Iris pigment epithelial cell (primary cell): ENCODE data around the gene BAHD1.

Experiments
- DNase-seq: peaks from one replicate; pipeline ENCODE4 v3.0.0-alpha.2; 2011; ENCODE audit warnings: low read depth

BAHD1 gene

GRCh38 chr15:40498891-40499290 lies 58.1 kb downstream of the BAHD1 start:
- no peak for DNase-seq

GRCh38 chr15:40499931-40500330 lies 59.2 kb downstream of the BAHD1 start:
- no peak for DNase-seq

- peak; percentile 68 for DNase-seq
Measured at GRCh38 chr15:40500568-40501330, 60.0 kb downstream of the BAHD1 start.

GRCh38 chr15:40501487-40501886 lies 60.7 kb downstream of the BAHD1 start:
- no peak for DNase-seq

- DNase-seq: peak; percentile 74
Measured at GRCh38 chr15:40506964-40507571, 66.3 kb downstream of the BAHD1 start.

- no peak for DNase-seq
Measured at GRCh38 chr15:40508216-40508615, 67.5 kb downstream of the BAHD1 start.

- DNase-seq: no peak
Measured at GRCh38 chr15:40510201-40510600, 69.4 kb downstream of the BAHD1 start.

GRCh38 chr15:40511093-40511471 lies 70.3 kb downstream of the BAHD1 start:
- no peak for DNase-seq

- DNase-seq: peak; percentile 39
Measured at GRCh38 chr15:40511472-40512133, 70.8 kb downstream of the BAHD1 start.

GRCh38 chr15:40512440-40512839 lies 71.7 kb downstream of the BAHD1 start:
- no peak for DNase-seq

GRCh38 chr15:40513609-40514008 lies 72.9 kb downstream of the BAHD1 start:
- DNase-seq: no peak

- no peak for DNase-seq
Measured at GRCh38 chr15:40516322-40516721, 75.6 kb downstream of the BAHD1 start.
